Esophagus (tissue), 2 donors: Measurements from ENCODE around the gene TRAF1. TPM values are rescaled to one million over a fixed set of nuclear protein-coding genes. Genes with fewer than 3 reads are reported as not detected.

ENCODE experiments used
- H3K27ac ChIP-seq, 2 donors: one replicate each; pipeline ENCODE4 v1.5.1; 2013; ENCODE audit warnings: low read depth in 2 of 2, mild to moderate bottlenecking in 2 of 2, inconsistent platforms in 1 of 2, low read length in 1 of 2, moderate library complexity in 1 of 2
- H3K27me3 ChIP-seq, 2 donors: one replicate each; pipeline ENCODE4 v1.6.1; 2013; ENCODE audit warnings: low read length in 2 of 2, control low read depth in 1 of 2, mild to moderate bottlenecking in 1 of 2; ENCODE audit not compliant: insufficient read depth in 2 of 2, control insufficient read depth in 1 of 2
- H3K36me3 ChIP-seq, 2 donors: one replicate each; pipeline ENCODE4 v1.6.1; 2013; ENCODE audit warnings: low read length in 1 of 2; ENCODE audit not compliant: control insufficient read depth in 2 of 2, insufficient read depth in 2 of 2
- H3K4me1 ChIP-seq, 2 donors: one replicate each; pipeline ENCODE4 v1.6.1; 2013; ENCODE audit warnings: low read length in 1 of 2; ENCODE audit not compliant: control insufficient read depth in 2 of 2, insufficient read depth in 2 of 2
- H3K4me3 ChIP-seq, 2 donors: one replicate each; pipeline ENCODE4 v1.5.1; 2013; ENCODE audit warnings: low read length in 2 of 2, mild to moderate bottlenecking in 2 of 2, low read depth in 1 of 2, moderate library complexity in 1 of 2
- H3K9me3 ChIP-seq, 2 donors: one replicate each; pipeline ENCODE4 v1.6.1; 2013; ENCODE audit warnings: mild to moderate bottlenecking in 2 of 2, low read depth in 1 of 2, low read length in 1 of 2, moderate library complexity in 1 of 2; ENCODE audit not compliant: control insufficient read depth in 2 of 2, insufficient read depth in 1 of 2
- WGBS, 2 donors: extraction: QIAGEN DNeasy Blood & Tissue Kit; methylation state at CpG; one replicate each; pipeline ENCODE4 v1.1.7; 2013; 5-methylcytosine and 5-hydroxymethylcytosine counted together
- polyA plus RNA-seq, 2 donors: library from polyadenylated mRNA; stranded (reverse); fragments of 200-250 nt; gene quantifications; one replicate each; pipeline ENCODE4 v1.2.3, GENCODE V29; 2013
- donor health status: healthy with polysubstance abuse.
- donor health status: Bipolar disorder and iron deficiency.

TRAF1 gene
- polyA plus RNA-seq, 2 donors: 2.7 to 6.1 TPM

DNA sequence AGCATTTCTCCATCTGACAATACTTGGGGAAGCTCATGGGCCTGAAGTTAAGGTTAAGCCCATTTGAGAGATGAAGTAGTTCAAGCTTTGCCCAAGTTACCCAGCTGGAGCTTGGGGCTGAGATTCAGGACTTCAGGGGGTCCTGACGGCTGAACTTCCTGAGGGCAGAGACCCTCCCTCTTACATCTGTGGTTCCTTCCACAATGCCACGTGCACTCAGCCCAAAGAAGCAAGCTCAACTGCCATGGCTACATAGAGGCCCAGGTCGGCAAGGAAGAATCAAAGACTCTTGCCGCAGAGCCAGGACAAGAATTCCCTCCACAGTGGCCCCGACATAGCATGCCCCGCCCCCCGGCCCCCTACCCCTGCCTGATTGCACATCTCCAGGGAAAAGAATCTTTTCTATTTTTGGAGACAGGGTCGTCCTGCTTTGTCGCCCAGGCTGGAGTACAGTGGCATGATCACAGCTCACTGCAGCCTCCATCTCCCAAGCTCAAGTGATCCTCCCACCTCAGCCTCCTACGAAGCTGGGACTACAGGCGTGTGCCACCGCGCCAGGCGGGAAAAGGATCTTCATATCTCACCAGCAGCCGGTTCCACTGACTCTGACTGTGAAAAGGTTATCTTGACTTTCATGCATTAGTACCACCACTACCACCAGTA, 58.8 kb downstream of the TRAF1 start:
- Histone ChIP-seq H3K27ac (peak overlapping the region; percentile 84 to 85), H3K4me3 (peak overlapping the region in 1 of 2 donors; percentile 12), H3K4me1 (peaks cover 2 to 9% of the 10 kb centered on the region in 2 donors), H3K27me3 (no peaks in the 10 kb centered on the region), H3K9me3 (peaks cover 0 to 2% of the 10 kb centered on the region in 2 donors), H3K36me3 (peaks cover 12 to 23% of the 10 kb centered on the region in 2 donors)
- 92 to 93% methylated on average over 15 of the region's 15 CpGs for WGBS, 2 donors

DNA sequence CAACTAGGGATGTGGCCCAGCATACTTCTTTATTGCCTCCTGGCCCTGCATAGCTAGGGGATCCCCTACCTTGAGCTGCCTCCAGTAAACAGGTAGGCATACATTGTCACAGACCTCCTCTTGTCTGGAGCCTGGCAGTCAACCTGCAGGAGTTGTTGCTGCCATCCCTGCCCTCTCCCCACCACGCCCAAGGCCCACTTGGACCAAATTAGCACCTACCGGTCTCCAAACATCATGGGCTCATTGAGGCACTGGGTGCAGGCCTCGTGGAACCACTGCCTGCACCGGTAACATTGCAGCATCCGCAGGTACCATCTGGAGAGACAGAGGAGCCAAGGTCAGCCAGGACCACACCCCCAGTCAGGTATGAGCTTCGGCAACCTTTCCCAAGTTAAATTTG, 59.9 kb downstream of the TRAF1 start:
- 93% methylated on average over 6 of the region's 6 CpGs for WGBS, 2 donors
- peaks cover 23 to 31% of the 10 kb centered on the region in 2 donors for H3K36me3 ChIP-seq

GRCh38 chr9:120865809-120866208, 60.8 kb downstream of the TRAF1 start:
- Histone ChIP-seq H3K27ac (no peak overlapping the region), H3K36me3 (peaks cover 23 to 32% of the 10 kb centered on the region in 2 donors), H3K27me3 (no peaks in the 10 kb centered on the region), H3K9me3 (peaks cover 0 to 2% of the 10 kb centered on the region in 2 donors), H3K4me3 (no peak overlapping the region), H3K4me1 (peaks cover 2 to 9% of the 10 kb centered on the region in 2 donors)
- WGBS, 2 donors: 31 to 57% methylated on average over 3 to 5 of the region's 5 CpGs

More for the DNA sequence above, 59.9 kb downstream of the TRAF1 start:
- no peak overlapping the region for H3K4me3 ChIP-seq
- H3K27ac ChIP-seq: no peak overlapping the region
- H3K27me3 ChIP-seq: no peaks in the 10 kb centered on the region
- H3K4me1 ChIP-seq: peaks cover 2 to 9% of the 10 kb centered on the region in 2 donors
- H3K9me3 ChIP-seq: peaks cover 0 to 2% of the 10 kb centered on the region in 2 donors

GRCh38 chr9:120865176-120865575, 61.4 kb downstream of the TRAF1 start:
- peaks cover 2 to 9% of the 10 kb centered on the region in 2 donors for H3K4me1 ChIP-seq
- H3K4me3 ChIP-seq: no peak overlapping the region
- peaks cover 0 to 2% of the 10 kb centered on the region in 2 donors for H3K9me3 ChIP-seq
- H3K36me3 ChIP-seq: peaks cover 23 to 37% of the 10 kb centered on the region in 2 donors
- 79 to 86% methylated on average over 5 of the region's 5 CpGs for WGBS, 2 donors
- H3K27ac ChIP-seq: no peak overlapping the region
- H3K27me3 ChIP-seq: no peaks in the 10 kb centered on the region

GRCh38 chr9:120864719-120865118, 61.9 kb downstream of the TRAF1 start:
- peaks cover 23 to 39% of the 10 kb centered on the region in 2 donors for H3K36me3 ChIP-seq

GRCh38 chr9:120863833-120864232, 62.8 kb downstream of the TRAF1 start:
- no peak overlapping the region for H3K4me3 ChIP-seq

More at GRCh38 chr9:120864719-120865118, 61.9 kb downstream of the TRAF1 start:
- no peak overlapping the region for H3K27ac ChIP-seq
- peaks cover 0 to under 1% of the 10 kb centered on the region in 2 donors for H3K9me3 ChIP-seq
- no peak overlapping the region for H3K4me3 ChIP-seq
- no peaks in the 10 kb centered on the region for H3K27me3 ChIP-seq
- 93 to 97% methylated on average over 5 of the region's 5 CpGs for WGBS, 2 donors
- peaks cover 2 to 7% of the 10 kb centered on the region in 2 donors for H3K4me1 ChIP-seq

DNA sequence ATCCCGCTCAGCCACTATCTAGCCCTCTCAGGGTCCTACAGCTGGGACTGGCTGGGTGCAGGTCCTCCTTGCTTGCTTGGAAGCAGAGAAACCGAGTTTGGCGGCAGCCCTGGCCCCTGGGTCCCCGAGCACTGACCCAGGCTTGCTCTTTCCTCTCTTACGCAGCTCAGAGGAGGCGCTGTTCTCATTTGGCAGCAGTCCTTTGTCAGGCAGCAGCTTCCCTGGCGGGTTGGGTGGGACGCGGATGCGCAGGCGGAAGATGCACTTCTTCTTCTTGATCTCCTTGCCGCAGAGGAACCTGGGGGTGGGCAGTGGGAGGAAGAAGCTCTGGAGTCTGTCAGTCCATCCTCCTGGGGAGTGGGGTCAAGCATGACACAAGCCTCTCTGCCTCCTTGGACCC, 64.1 kb downstream of the TRAF1 start:
- H3K27me3 ChIP-seq: no peaks in the 10 kb centered on the region
- no peaks in the 10 kb centered on the region for H3K4me1 ChIP-seq
- H3K27ac ChIP-seq: no peak overlapping the region
- 92 to 96% methylated on average over 12 of the region's 12 CpGs for WGBS, 2 donors
- peaks cover 28 to 48% of the 10 kb centered on the region in 2 donors for H3K36me3 ChIP-seq
- H3K4me3 ChIP-seq: no peak overlapping the region
- H3K9me3 ChIP-seq: no peaks in the 10 kb centered on the region

More at GRCh38 chr9:120863833-120864232, 62.8 kb downstream of the TRAF1 start:
- Histone ChIP-seq H3K27ac (no peak overlapping the region), H3K36me3 (peaks cover 23 to 41% of the 10 kb centered on the region in 2 donors), H3K9me3 (no peaks in the 10 kb centered on the region), H3K27me3 (no peaks in the 10 kb centered on the region), H3K4me1 (peaks cover 2 to 6% of the 10 kb centered on the region in 2 donors)
- WGBS, 2 donors: 90 to 91% methylated on average over 7 of the region's 7 CpGs

GRCh38 chr9:120861935-120862334, 64.7 kb downstream of the TRAF1 start:
- no peaks in the 10 kb centered on the region for H3K27me3 ChIP-seq
- 95 to 97% methylated on average over 6 of the region's 6 CpGs for WGBS, 2 donors
- no peak overlapping the region for H3K27ac ChIP-seq
- H3K4me3 ChIP-seq: no peak overlapping the region
- H3K4me1 ChIP-seq: no peaks in the 10 kb centered on the region
- peaks cover 28 to 51% of the 10 kb centered on the region in 2 donors for H3K36me3 ChIP-seq
- H3K9me3 ChIP-seq: no peaks in the 10 kb centered on the region

DNA sequence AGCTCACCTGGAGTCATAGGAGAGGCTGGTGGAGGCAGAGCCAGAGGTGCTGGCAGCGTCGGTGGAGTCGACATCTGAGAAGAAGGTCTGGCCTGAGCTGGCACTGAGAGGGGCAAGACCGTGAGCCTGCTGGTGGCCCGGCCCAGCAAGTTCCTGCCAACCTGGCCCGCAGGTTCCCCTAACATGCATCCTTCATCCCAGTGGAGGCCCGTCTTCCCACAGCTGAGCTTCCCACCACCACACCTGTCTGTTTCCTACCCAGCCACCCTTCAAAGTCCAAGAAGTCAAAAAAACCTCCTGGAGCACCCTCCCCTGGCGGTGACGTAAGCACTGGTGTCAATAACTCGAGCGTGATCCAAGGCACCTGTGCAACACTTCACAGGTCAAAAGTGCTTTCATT, 66.5 kb downstream of the TRAF1 start:
- Histone ChIP-seq H3K27ac (no peak overlapping the region), H3K27me3 (no peaks in the 10 kb centered on the region), H3K4me1 (no peaks in the 10 kb centered on the region), H3K4me3 (no peak overlapping the region), H3K36me3 (peaks cover 27 to 38% of the 10 kb centered on the region in 2 donors), H3K9me3 (no peaks in the 10 kb centered on the region)
- WGBS, 2 donors: 90 to 93% methylated on average over 11 of the region's 11 CpGs

DNA sequence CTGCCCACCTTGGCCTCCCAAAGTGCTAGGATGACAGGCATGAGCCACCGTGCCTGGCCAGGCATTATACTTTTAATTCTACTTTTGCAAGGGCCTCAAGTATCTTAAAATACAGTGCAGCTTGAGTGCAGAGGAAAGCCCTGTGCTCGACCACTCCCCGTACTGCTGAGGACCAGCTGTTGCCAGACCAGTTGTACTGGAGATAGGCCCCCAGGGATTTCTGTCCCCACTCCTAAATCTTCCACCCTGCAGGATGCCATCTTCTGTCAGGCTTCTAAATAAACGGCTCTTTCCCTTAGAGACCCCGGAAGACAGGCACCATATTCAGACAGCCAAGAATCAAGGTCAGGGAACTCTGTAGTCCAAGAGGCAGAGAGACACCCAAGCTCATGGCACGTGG, 67.2 kb downstream of the TRAF1 start:
- no peaks in the 10 kb centered on the region for H3K4me1 ChIP-seq
- no peaks in the 10 kb centered on the region for H3K27me3 ChIP-seq
- no peak overlapping the region for H3K27ac ChIP-seq
- 74% methylated on average over 6 of the region's 6 CpGs for WGBS, 2 donors
- no peak overlapping the region for H3K4me3 ChIP-seq
- H3K9me3 ChIP-seq: no peaks in the 10 kb centered on the region
- H3K36me3 ChIP-seq: peaks cover 27 to 38% of the 10 kb centered on the region in 2 donors
